Mucosa of descending colon (tissue), 3 donors: ENCODE measurements around the gene IMPA2. TPM values are rescaled to one million over a fixed set of nuclear protein-coding genes. Genes with fewer than 3 reads are reported as not detected.

Experiments
- ATAC-seq: fragments of 200-7000 bp; cut with Tn5 transposase; one replicate; pipeline ENCODE4 v1.9.1; 2020; ENCODE audit warnings: mild to moderate bottlenecking, moderate library complexity
- DNase-seq, 3 donors: peaks; one replicate each; pipeline ENCODE4 v3.0.0-alpha.2; 2020
- H3K36me3 ChIP-seq: fragments of 200-600 bp; one replicate; pipeline ENCODE4 v1.8.0; 2021; ENCODE audit warnings: low read depth, mild to moderate bottlenecking
- H3K4me1 ChIP-seq: fragments of 200-600 bp; one replicate; pipeline ENCODE4 v1.8.0; 2021; ENCODE audit warnings: low read depth, mild to moderate bottlenecking
- H3K4me3 ChIP-seq: fragments of 200-600 bp; one replicate; pipeline ENCODE4 v1.8.0; 2021; ENCODE audit warnings: mild to moderate bottlenecking
- H3K9me3 ChIP-seq: fragments of 200-600 bp; one replicate; pipeline ENCODE4 v1.8.0; 2021; ENCODE audit warnings: mild to moderate bottlenecking
- CTCF ChIP-seq: fragments of 200-600 bp; IDR thresholded peaks from one replicate; pipeline ENCODE4 v1.8.0; 2022; ENCODE audit warnings: antibody characterized with exemption, mild to moderate bottlenecking
- intact Hi-C, 2 donors: fragments of 100-400 bp; cut with DNase I in 1 of 2; cut with micrococcal nuclease in 1 of 2; formaldehyde crosslinking; loops; one replicate each; pipeline versions ENCODE4 v1.11.0 to v1.11.1; 2022; cut with DNase I, micrococcal nuclease
- total RNA-seq, 3 donors: library from RNA; stranded (reverse); fragmentation: NEBNext Ultra II Directional in 2 of 3; extraction: Animal tissue kit (Norgen Biotek cat#: 25700) in 2 of 3; gene quantifications; one replicate each; pipeline versions ENCODE4 v1.2.1 to v1.2.4, GENCODE V29; 2021 to 2023
- donor health status: DM: no; HTN: no; CAD: no; lungs with moderate emphysema.
- donor health status: DM: no; HTN: no; CAD: no.
- donor health status: DM: no; HTN: yes; CAD: no.

The IMPA2 gene
- total RNA-seq, 3 donors from 2014 or later, result 58.0 to 152 (median 117) TPM

- TF ChIP-seq CTCF, result no peak
- Histone ChIP-seq H3K4me3 (no peak overlapping the region), H3K36me3 (no peaks in the 10 kb centered on the region), H3K4me1 (peaks cover 7% of the 10 kb centered on the region), H3K9me3 (no peaks in the 10 kb centered on the region)
- DNase-seq (no peak), ATAC-seq (no peak)
- intact Hi-C loops, result no loop called here
Measured at GRCh38 chr18:12021077-12021476, 39.8 kb downstream of the IMPA2 start.

GRCh38 chr18:12021596-12021995 lies 40.3 kb downstream of the IMPA2 start:
- TF ChIP-seq CTCF, result no peak
- no peaks in the 10 kb centered on the region for H3K36me3 ChIP-seq
- H3K4me1 ChIP-seq, result peaks cover 4% of the 10 kb centered on the region
- DNase-seq, result no peak
- H3K4me3 ChIP-seq, result no peak overlapping the region
- H3K9me3 ChIP-seq, result no peaks in the 10 kb centered on the region
- intact Hi-C loops, result no loop called here
- peak; percentile 25 for ATAC-seq

- ATAC-seq (peak; percentile 75), DNase-seq (no peak)
- intact Hi-C loops, result no loop called here
Measured at GRCh38 chr18:12023375-12023774, 42.1 kb downstream of the IMPA2 start.

GRCh38 chr18:12026562-12026961 lies 45.3 kb downstream of the IMPA2 start:
- peak; percentile 14 for ATAC-seq

More at GRCh38 chr18:12023375-12023774, 42.1 kb downstream of the IMPA2 start:
- no peak for TF ChIP-seq CTCF
- H3K4me3 ChIP-seq, result no peak overlapping the region
- peaks cover 4% of the 10 kb centered on the region for H3K4me1 ChIP-seq
- H3K9me3 ChIP-seq, result no peaks in the 10 kb centered on the region
- no peaks in the 10 kb centered on the region for H3K36me3 ChIP-seq

GRCh38 chr18:12027046-12027445 lies 45.7 kb downstream of the IMPA2 start:
- Histone ChIP-seq H3K9me3 (no peaks in the 10 kb centered on the region), H3K4me1 (no peaks in the 10 kb centered on the region), H3K4me3 (no peak overlapping the region), H3K36me3 (no peaks in the 10 kb centered on the region)
- intact Hi-C loops, result no loop called here
- TF ChIP-seq CTCF, result no peak
- no peak for DNase-seq
- peak; percentile 75 for ATAC-seq

More at GRCh38 chr18:12026562-12026961, 45.3 kb downstream of the IMPA2 start:
- intact Hi-C loops, result no loop called here
- TF ChIP-seq CTCF, result no peak
- Histone ChIP-seq H3K9me3 (no peaks in the 10 kb centered on the region), H3K4me3 (no peak overlapping the region), H3K36me3 (no peaks in the 10 kb centered on the region), H3K4me1 (peaks cover 4% of the 10 kb centered on the region)
- no peak for DNase-seq

GRCh38 chr18:12027480-12027879 lies 46.2 kb downstream of the IMPA2 start:
- no peak for DNase-seq

More at GRCh38 chr18:12027480-12027879, 46.2 kb downstream of the IMPA2 start:
- no peaks in the 10 kb centered on the region for H3K9me3 ChIP-seq
- ATAC-seq, result no peak
- no peak overlapping the region for H3K4me3 ChIP-seq
- no peaks in the 10 kb centered on the region for H3K36me3 ChIP-seq
- no peaks in the 10 kb centered on the region for H3K4me1 ChIP-seq
- TF ChIP-seq CTCF, result no peak
- intact Hi-C loops, result no loop called here
